K562 (cell line): ENCODE results near the gene ABCC6. TPM values are rescaled to one million over a fixed set of nuclear protein-coding genes. Genes with fewer than 3 reads are reported as not detected.

Experiments
- CXXC5 ChIP-seq: fragments of 250-450 bp; sonication (Bioruptor Pico); IDR thresholded peaks from 2 replicates; pipeline ENCODE4 v1.8.0; 2022; ENCODE audit warnings: inconsistent platforms, mild to moderate bottlenecking, moderate library complexity
- FOXP1 ChIP-seq: sonication (generic); formaldehyde crosslinking; IDR thresholded peaks from 2 replicates; pipeline ENCODE4 v1.8.0; 2022; ENCODE audit warnings: mild to moderate bottlenecking, missing genetic modification reagents
- KLF16 ChIP-seq: IDR thresholded peaks from 2 replicates; pipeline ENCODE4 v1.6.1; 2016; ENCODE audit warnings: antibody characterized with exemption
- MYNN ChIP-seq, 2 experiments: sonication (generic); formaldehyde crosslinking in 1 of 2; IDR thresholded peaks; 2 replicates each; pipeline versions ENCODE4 v1.5.0 to v1.6.1; 2016 to 2020; ENCODE audit warnings: antibody characterized with exemption in 1 of 2, missing genetic modification reagents in 1 of 2
- PRPF4 ChIP-seq: fragments of 200-400 bp; formaldehyde crosslinking; IDR thresholded peaks from one replicate; pipeline ENCODE4 v1.6.1; 2017; ENCODE audit warnings: low read length, low read depth, mild to moderate bottlenecking; ENCODE audit not compliant: insufficient read depth, poor library complexity, severe bottlenecking
- SAFB2 ChIP-seq: fragments of 200-400 bp; formaldehyde crosslinking; IDR thresholded peaks from 2 replicates; pipeline ENCODE4 v1.6.1; 2018; ENCODE audit warnings: borderline replicate concordance, low read length, low read depth, moderate library complexity; ENCODE audit not compliant: severe bottlenecking
- SIX5 ChIP-seq, 2 experiments: IDR thresholded peaks; 2 replicates each; pipeline ENCODE4 v1.6.1; 2011; ENCODE audit warnings: low read length in 2 of 2, borderline replicate concordance in 1 of 2, low read depth in 1 of 2, mild to moderate bottlenecking in 1 of 2, moderate library complexity in 1 of 2; ENCODE audit not compliant: insufficient read depth in 1 of 2
- TSC22D4 ChIP-seq: fragments of 450-650 bp; IDR thresholded peaks from 2 replicates; pipeline ENCODE4 v1.6.1; 2016; ENCODE audit warnings: missing genetic modification characterization, missing biosample characterization, control low read depth
- YY1 ChIP-seq, 3 experiments: IDR thresholded peaks; 2 replicates each; pipeline ENCODE4 v1.6.1; 2011; ENCODE audit warnings: low read length in 2 of 3, mild to moderate bottlenecking in 2 of 3, moderate library complexity in 2 of 3, borderline replicate concordance in 1 of 3, control low read depth in 1 of 3, low read depth in 1 of 3; ENCODE audit not compliant: insufficient read depth in 3 of 3, insufficient replicate concordance in 2 of 3, control insufficient read depth in 1 of 3, insufficient read length in 1 of 3; ENCODE audit errors: extremely low read depth in 1 of 3
- polyA plus RNA-seq, 8 experiments: library from polyadenylated mRNA; depleted of rRNA in 4 of 8; stranded (reverse) in 5 of 8; unstranded in 3 of 8; fragments of >200 nt; fragmentation: Nextera tagmentation in 2 of 8; fragmentation: Illumina TruSeq in 1 of 8; extraction: Ambion mirVana in 2 of 8; extraction: Trizol in 1 of 8; gene quantifications; 2 replicates each; pipeline versions ENCODE4 v1.2.1 to v1.2.3, GENCODE V29; 2011 to 2014; ENCODE audit warnings: inconsistent platforms in 1 of 8, missing spikeins in 1 of 8
- total RNA-seq, 7 experiments: library from RNA; depleted of rRNA in 6 of 7; stranded (reverse); fragments of >200 nt in 6 of 7; fragmentation: Illumina TruSeq in 2 of 7; extraction: Trizol in 2 of 7; gene quantifications; 2 replicates each; pipeline versions ENCODE4 v1.2.1 to v1.2.3, GENCODE V29; 2011 to 2021; ENCODE audit warnings: low replicate concordance in 1 of 7
- TF ChIP-seq, protein P1 (sequence below): conservative IDR thresholded peaks from 2 replicates; pipeline ENCODE4 v1.6.1; 2011; ENCODE audit warnings: low read depth, mild to moderate bottlenecking, low read length; ENCODE audit not compliant: control insufficient read depth
- TF ChIP-seq, protein P2 (sequence below): fragments of 200-800 bp; sonication (Bioruptor generic); IDR thresholded peaks from 2 replicates; pipeline ENCODE4 v1.6.1; 2017; ENCODE audit warnings: missing genetic modification characterization, missing compliant biosample characterization
- TF ChIP-seq, protein P3 (sequence below): sonication (generic); formaldehyde crosslinking; IDR thresholded peaks from 2 replicates; pipeline ENCODE4 v1.8.1; 2023; ENCODE audit warnings: mild to moderate bottlenecking, missing genetic modification reagents
- TF ChIP-seq, protein P4 (sequence below): sonication (generic); IDR thresholded peaks from 2 replicates; pipeline ENCODE4 v1.6.1; 2016
- TF ChIP-seq, protein P5 (sequence below): fragments of 450-650 bp; conservative IDR thresholded peaks from 2 replicates; pipeline ENCODE4 v1.6.1; 2016; ENCODE audit warnings: missing genetic modification characterization, low read depth, mild to moderate bottlenecking, missing compliant biosample characterization, moderate library complexity
- TF ChIP-seq, protein P6 (sequence below): IDR thresholded peaks from 2 replicates; pipeline ENCODE4 v1.6.1; 2014; ENCODE audit warnings: antibody characterized with exemption

ABCC6 gene
- total and polyA plus RNA-seq, 9 of the 15 experiments (the other 6 are each of a cell fraction or from before 2014, with no cell fraction given): 0.03 to 0.46 (median 0.07) TPM; not detected in 4

DNA sequence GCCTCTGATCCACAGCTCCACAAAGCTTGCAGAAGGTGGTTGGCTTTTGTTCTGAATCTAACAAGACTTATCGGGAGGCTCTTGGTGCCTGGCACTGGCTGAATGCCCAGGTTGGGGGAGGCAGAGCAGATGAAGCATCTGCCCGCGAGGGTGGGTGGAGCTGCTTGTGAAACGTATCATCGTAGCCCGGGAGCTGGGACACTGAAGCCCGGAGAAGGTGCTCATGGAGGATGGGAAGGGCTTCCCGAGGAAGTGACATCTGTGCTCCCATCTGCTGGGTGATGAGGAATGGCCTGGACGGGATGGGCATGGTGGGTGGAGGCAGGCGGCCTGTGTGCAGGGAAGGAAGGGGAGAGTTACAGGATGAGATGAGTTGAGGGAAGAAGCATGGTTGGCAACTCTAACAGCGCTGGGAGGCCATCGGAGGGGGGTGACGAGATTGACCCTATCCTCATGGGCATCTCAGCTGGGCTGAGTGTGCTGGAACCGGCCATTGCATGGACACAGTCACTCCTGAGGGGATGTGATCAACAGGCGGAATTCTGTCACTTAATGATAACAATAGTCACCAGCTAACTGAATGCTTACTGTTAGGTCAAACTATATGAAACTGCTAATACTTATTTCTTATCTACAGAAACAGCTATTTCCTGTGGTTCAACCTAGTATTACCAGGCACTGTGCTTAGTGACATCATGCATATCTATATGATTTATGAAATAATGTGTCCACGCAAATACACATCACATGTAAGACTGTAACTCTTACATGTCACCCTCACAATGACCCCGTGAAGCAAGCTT lies 102.7 kb downstream of the ABCC6 start (continued):
- TF ChIP-seq, protein P1, sequence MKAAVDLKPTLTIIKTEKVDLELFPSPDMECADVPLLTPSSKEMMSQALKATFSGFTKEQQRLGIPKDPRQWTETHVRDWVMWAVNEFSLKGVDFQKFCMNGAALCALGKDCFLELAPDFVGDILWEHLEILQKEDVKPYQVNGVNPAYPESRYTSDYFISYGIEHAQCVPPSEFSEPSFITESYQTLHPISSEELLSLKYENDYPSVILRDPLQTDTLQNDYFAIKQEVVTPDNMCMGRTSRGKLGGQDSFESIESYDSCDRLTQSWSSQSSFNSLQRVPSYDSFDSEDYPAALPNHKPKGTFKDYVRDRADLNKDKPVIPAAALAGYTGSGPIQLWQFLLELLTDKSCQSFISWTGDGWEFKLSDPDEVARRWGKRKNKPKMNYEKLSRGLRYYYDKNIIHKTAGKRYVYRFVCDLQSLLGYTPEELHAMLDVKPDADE: no peak
- TF ChIP-seq, protein P2, sequence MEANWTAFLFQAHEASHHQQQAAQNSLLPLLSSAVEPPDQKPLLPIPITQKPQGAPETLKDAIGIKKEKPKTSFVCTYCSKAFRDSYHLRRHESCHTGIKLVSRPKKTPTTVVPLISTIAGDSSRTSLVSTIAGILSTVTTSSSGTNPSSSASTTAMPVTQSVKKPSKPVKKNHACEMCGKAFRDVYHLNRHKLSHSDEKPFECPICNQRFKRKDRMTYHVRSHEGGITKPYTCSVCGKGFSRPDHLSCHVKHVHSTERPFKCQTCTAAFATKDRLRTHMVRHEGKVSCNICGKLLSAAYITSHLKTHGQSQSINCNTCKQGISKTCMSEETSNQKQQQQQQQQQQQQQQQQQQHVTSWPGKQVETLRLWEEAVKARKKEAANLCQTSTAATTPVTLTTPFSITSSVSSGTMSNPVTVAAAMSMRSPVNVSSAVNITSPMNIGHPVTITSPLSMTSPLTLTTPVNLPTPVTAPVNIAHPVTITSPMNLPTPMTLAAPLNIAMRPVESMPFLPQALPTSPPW (CRISPR knock-in tag): peak; percentile 45; the same call in 1 of the 2 replicates
- TF ChIP-seq YY1 (IDR thresholded peaks at IDR 0.05; ENCODE audit: borderline replicate concordance in 1 of 3, control insufficient read depth in 1 of 3, extremely low read depth in 1 of 3, insufficient read depth in 3 of 3, insufficient read length in 1 of 3, insufficient replicate concordance in 2 of 3, low read depth in 1 of 3, low read length in 2 of 3): peak in 1 of 3 experiments; percentile 77
- TF ChIP-seq FOXP1 (CRISPR knock-in tag): 0 out of 2 replicates have a peak, but pooled peaks have one; percentile 23
- TF ChIP-seq SIX5 (IDR thresholded peaks at IDR 0.05; ENCODE audit: borderline replicate concordance in 1 of 2, insufficient read depth in 1 of 2, low read depth in 1 of 2, low read length in 2 of 2): no peak
- TF ChIP-seq, protein P3, sequence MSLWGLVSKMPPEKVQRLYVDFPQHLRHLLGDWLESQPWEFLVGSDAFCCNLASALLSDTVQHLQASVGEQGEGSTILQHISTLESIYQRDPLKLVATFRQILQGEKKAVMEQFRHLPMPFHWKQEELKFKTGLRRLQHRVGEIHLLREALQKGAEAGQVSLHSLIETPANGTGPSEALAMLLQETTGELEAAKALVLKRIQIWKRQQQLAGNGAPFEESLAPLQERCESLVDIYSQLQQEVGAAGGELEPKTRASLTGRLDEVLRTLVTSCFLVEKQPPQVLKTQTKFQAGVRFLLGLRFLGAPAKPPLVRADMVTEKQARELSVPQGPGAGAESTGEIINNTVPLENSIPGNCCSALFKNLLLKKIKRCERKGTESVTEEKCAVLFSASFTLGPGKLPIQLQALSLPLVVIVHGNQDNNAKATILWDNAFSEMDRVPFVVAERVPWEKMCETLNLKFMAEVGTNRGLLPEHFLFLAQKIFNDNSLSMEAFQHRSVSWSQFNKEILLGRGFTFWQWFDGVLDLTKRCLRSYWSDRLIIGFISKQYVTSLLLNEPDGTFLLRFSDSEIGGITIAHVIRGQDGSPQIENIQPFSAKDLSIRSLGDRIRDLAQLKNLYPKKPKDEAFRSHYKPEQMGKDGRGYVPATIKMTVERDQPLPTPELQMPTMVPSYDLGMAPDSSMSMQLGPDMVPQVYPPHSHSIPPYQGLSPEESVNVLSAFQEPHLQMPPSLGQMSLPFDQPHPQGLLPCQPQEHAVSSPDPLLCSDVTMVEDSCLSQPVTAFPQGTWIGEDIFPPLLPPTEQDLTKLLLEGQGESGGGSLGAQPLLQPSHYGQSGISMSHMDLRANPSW (CRISPR knock-in tag): no peak
- TF ChIP-seq TSC22D4 (tag): no peak
- TF ChIP-seq, protein P4, sequence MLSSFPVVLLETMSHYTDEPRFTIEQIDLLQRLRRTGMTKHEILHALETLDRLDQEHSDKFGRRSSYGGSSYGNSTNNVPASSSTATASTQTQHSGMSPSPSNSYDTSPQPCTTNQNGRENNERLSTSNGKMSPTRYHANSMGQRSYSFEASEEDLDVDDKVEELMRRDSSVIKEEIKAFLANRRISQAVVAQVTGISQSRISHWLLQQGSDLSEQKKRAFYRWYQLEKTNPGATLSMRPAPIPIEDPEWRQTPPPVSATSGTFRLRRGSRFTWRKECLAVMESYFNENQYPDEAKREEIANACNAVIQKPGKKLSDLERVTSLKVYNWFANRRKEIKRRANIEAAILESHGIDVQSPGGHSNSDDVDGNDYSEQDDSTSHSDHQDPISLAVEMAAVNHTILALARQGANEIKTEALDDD: peak; percentile 100
- TF ChIP-seq KLF16: peak; percentile 79
- TF ChIP-seq, protein P5, sequence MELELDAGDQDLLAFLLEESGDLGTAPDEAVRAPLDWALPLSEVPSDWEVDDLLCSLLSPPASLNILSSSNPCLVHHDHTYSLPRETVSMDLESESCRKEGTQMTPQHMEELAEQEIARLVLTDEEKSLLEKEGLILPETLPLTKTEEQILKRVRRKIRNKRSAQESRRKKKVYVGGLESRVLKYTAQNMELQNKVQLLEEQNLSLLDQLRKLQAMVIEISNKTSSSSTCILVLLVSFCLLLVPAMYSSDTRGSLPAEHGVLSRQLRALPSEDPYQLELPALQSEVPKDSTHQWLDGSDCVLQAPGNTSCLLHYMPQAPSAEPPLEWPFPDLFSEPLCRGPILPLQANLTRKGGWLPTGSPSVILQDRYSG: 0 out of 2 replicates have a peak, but pooled peaks have one; percentile 28
- TF ChIP-seq, protein P6, sequence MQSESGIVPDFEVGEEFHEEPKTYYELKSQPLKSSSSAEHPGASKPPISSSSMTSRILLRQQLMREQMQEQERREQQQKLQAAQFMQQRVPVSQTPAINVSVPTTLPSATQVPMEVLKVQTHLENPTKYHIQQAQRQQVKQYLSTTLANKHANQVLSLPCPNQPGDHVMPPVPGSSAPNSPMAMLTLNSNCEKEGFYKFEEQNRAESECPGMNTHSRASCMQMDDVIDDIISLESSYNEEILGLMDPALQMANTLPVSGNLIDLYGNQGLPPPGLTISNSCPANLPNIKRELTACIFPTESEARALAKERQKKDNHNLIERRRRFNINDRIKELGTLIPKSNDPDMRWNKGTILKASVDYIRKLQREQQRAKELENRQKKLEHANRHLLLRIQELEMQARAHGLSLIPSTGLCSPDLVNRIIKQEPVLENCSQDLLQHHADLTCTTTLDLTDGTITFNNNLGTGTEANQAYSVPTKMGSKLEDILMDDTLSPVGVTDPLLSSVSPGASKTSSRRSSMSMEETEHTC: peak; percentile 32; the same call in 1 of the 2 replicates
- TF ChIP-seq SAFB2: no peak
- TF ChIP-seq PRPF4: no peak
- TF ChIP-seq MYNN (IDR thresholded peaks at IDR 0.05): peak; percentile 59; the same call in 1 of the 2 replicates
- no peak for TF ChIP-seq MYNN (CRISPR knock-in tag; IDR thresholded peaks at IDR 0.05)
- peak; percentile 8 for TF ChIP-seq CXXC5 (CRISPR knock-in tag)
